ENCODE measurements around the gene IFITM10.
A peak's percentile ranks its signal among the peaks of the same experiment; 100 is the strongest.

Gene IFITM10

GRCh38 chr11:1717745-1718144, 32.6 kb downstream of the IFITM10 start:
- DNase-seq (ENCODE audit: low read depth, low spot score) = no peak

GRCh38 chr11:1714908-1715885, 35.2 kb downstream of the IFITM10 start:
- DNase-seq (ENCODE audit: low read depth, low spot score) = no peak

- no peak for DNase-seq (ENCODE audit: low read depth, low spot score)
These were observed 41.7 kb downstream of the IFITM10 start for GRCh38 chr11:1708716-1709115.

- no peak for DNase-seq (ENCODE audit: low read depth, low spot score)
These were observed 42.6 kb downstream of the IFITM10 start for GRCh38 chr11:1707751-1708150.

GRCh38 chr11:1706634-1707400, 43.6 kb downstream of the IFITM10 start:
- no peak for DNase-seq (ENCODE audit: low read depth, low spot score)

GRCh38 chr11:1705126-1706052, 45.0 kb downstream of the IFITM10 start:
- no peak for DNase-seq (ENCODE audit: low read depth, low spot score)

- no peak for DNase-seq (ENCODE audit: low read depth, low spot score)
These were observed 47.2 kb downstream of the IFITM10 start for GRCh38 chr11:1703146-1703545.

- no peak for DNase-seq (ENCODE audit: low read depth, low spot score)
These were observed 47.9 kb downstream of the IFITM10 start for GRCh38 chr11:1702506-1702905.

- DNase-seq (ENCODE audit: low read depth, low spot score) = no peak
These were observed 49.1 kb downstream of the IFITM10 start for GRCh38 chr11:1701091-1701807.

GRCh38 chr11:1699771-1700170, 50.6 kb downstream of the IFITM10 start:
- no peak for DNase-seq (ENCODE audit: low read depth, low spot score)

- DNase-seq (ENCODE audit: low read depth, low spot score) = no peak
These were observed 53.5 kb downstream of the IFITM10 start, which contains the start of gene KRTAP5-6 for GRCh38 chr11:1696608-1697570. Gene KRTAP5-6 (plus strand): TSS chr11:1697195. CDS start chr11:1697246, 51 bp downstream.

- no peak for DNase-seq (ENCODE audit: low read depth, low spot score)
These were observed 54.8 kb downstream of the IFITM10 start for GRCh38 chr11:1695548-1696108.

GRCh38 chr11:1694846-1695547, 55.4 kb downstream of the IFITM10 start:
- no peak for DNase-seq (ENCODE audit: low read depth, low spot score)

GRCh38 chr11:1694064-1694845, 56.1 kb downstream of the IFITM10 start:
- peak; percentile 32 for DNase-seq (ENCODE audit: low read depth, low spot score)

- DNase-seq (ENCODE audit: low read depth, low spot score) = peak; percentile 49
These were observed 56.9 kb downstream of the IFITM10 start for GRCh38 chr11:1693327-1694063.

GRCh38 chr11:1692708-1693326, 57.6 kb downstream of the IFITM10 start:
- no peak for DNase-seq (ENCODE audit: low read depth, low spot score)

Measured in smooth muscle cell of the brain vasculature (primary cell).